ENCODE results near the gene PKMYT1. TPM values are rescaled to one million over a fixed set of nuclear protein-coding genes. Genes with fewer than 3 reads are reported as not detected.

The PKMYT1 gene
- total and polyA plus RNA-seq, 8 donors = 0.28 to 4.8 (median 1.5) TPM

GRCh38 chr16:3007059-3007956, 27.1 kb upstream of the PKMYT1 start:
- no peak for TF ChIP-seq CTCF (IDR thresholded peaks at IDR 0.05)
- Histone ChIP-seq H3K4me3 (peak overlapping the region in 2 of 4 donors; percentile 45 to 51), H3K27me3 (no peaks in the 10 kb centered on the region), H3K36me3 (no peaks in the 10 kb centered on the region), H3K4me1 (peaks cover 41 to 56% (median 43%) of the 10 kb centered on the region in 3 donors), H3K9me3 (no peaks in the 10 kb centered on the region), H3K27ac (peak overlapping the region; percentile 53 to 93 (median 79))
- intact Hi-C loops (cut with DNase I) = no loop called here
- FAIRE-seq (no peak), DNase-seq (peak in 5 of 6 donors; percentile 64 to 78 (median 68)), ATAC-seq (peak; percentile 15 to 46 (median 33))
- WGBS, 2 donors = 15 to 17% methylated on average over 13 of the region's 13 CpGs

GRCh38 chr16:3004781-3005284, 24.6 kb upstream of the PKMYT1 start:
- peak in 5 of 6 donors; percentile 74 to 89 (median 79) for DNase-seq
- H3K36me3 ChIP-seq = no peaks in the 10 kb centered on the region
- WGBS, 2 donors = 3% methylated on average over 25 of the region's 25 CpGs
- H3K4me1 ChIP-seq = peaks cover 31 to 43% (median 32%) of the 10 kb centered on the region in 3 donors
- peak overlapping the region; percentile 53 to 93 (median 79) for H3K27ac ChIP-seq
- H3K9me3 ChIP-seq = no peaks in the 10 kb centered on the region
- no peak for TF ChIP-seq CTCF (IDR thresholded peaks at IDR 0.05)
- no peaks in the 10 kb centered on the region for H3K27me3 ChIP-seq
- no peak for FAIRE-seq
- H3K4me3 ChIP-seq = peak overlapping the region; percentile 11 to 51 (median 31)
- intact Hi-C loops (cut with DNase I) = no loop called here
- ATAC-seq = peak in 2 of 4 donors; percentile 11 to 13

GRCh38 chr16:3004319-3004718, 24.1 kb upstream of the PKMYT1 start:
- intact Hi-C loops (cut with DNase I) = no loop called here
- 0 to 1% methylated on average over 20 to 65 of the region's 67 CpGs for WGBS, 2 donors
- peak overlapping the region in 1 of 4 donors; percentile 51 for H3K4me3 ChIP-seq
- no peak for TF ChIP-seq CTCF (IDR thresholded peaks at IDR 0.05)
- H3K4me1 ChIP-seq = peaks cover 27 to 38% (median 31%) of the 10 kb centered on the region in 3 donors
- no peaks in the 10 kb centered on the region for H3K36me3 ChIP-seq
- no peak for FAIRE-seq
- H3K27ac ChIP-seq = no peak overlapping the region
- no peak for ATAC-seq
- no peaks in the 10 kb centered on the region for H3K27me3 ChIP-seq
- peak in 2 of 6 donors; percentile 72 for DNase-seq
- no peaks in the 10 kb centered on the region for H3K9me3 ChIP-seq

- peak; percentile 97 to 99 (median 99) for DNase-seq
- Histone ChIP-seq H3K9me3 (no peaks in the 10 kb centered on the region), H3K36me3 (no peaks in the 10 kb centered on the region), H3K27ac (no peak overlapping the region), H3K27me3 (no peaks in the 10 kb centered on the region), H3K4me1 (peaks cover 23 to 32% (median 31%) of the 10 kb centered on the region in 3 donors), H3K4me3 (peak overlapping the region in 2 of 4 donors; percentile 13 to 51)
- ATAC-seq = peak; percentile 80 to 94 (median 84)
- intact Hi-C loops (cut with DNase I) = no loop called here
- WGBS, 2 donors = 6 to 8% methylated on average over 47 to 58 of the region's 58 CpGs
- FAIRE-seq = peak; percentile 82
- TF ChIP-seq CTCF (IDR thresholded peaks at IDR 0.05) = peak in 1 of 4 donors; percentile 41
These were observed 23.5 kb upstream of the PKMYT1 start for GRCh38 chr16:3003582-3004270.

Data from pancreas (tissue), 10 donors.